GM12875 (cell line): Measurements from ENCODE around the gene NPTX2.

Experiments used
- H3K4me3 ChIP-seq: one replicate; pipeline ENCODE4 v1.5.1; 2011; ENCODE audit warnings: low read depth, low read length, control low read depth
- CTCF ChIP-seq: IDR thresholded peaks from 2 replicates; pipeline ENCODE4 v1.5.1; 2011; ENCODE audit warnings: low read depth, mild to moderate bottlenecking, control low read depth, inconsistent platforms, low read length, moderate library complexity, borderline replicate concordance; ENCODE audit not compliant: insufficient read depth

NPTX2 gene

GRCh38 chr7:98627413-98627790 lies 10.3 kb downstream of the NPTX2 start:
- H3K4me3 ChIP-seq = no peak overlapping the region
- no peak for TF ChIP-seq CTCF

GRCh38 chr7:98628418-98628817 lies 11.3 kb downstream of the NPTX2 start:
- no peak for TF ChIP-seq CTCF

GRCh38 chr7:98629001-98629431 lies 11.9 kb downstream of the NPTX2 start:
- H3K4me3 ChIP-seq = no peak overlapping the region

More at GRCh38 chr7:98628418-98628817, 11.3 kb downstream of the NPTX2 start:
- H3K4me3 ChIP-seq = no peak overlapping the region

GRCh38 chr7:98630149-98630548 lies 13.1 kb downstream of the NPTX2 start:
- H3K4me3 ChIP-seq = no peak overlapping the region
- TF ChIP-seq CTCF = no peak

More at GRCh38 chr7:98629001-98629431, 11.9 kb downstream of the NPTX2 start:
- TF ChIP-seq CTCF = no peak

GRCh38 chr7:98630770-98631169 lies 13.7 kb downstream of the NPTX2 start:
- H3K4me3 ChIP-seq = no peak overlapping the region
- TF ChIP-seq CTCF = no peak

GRCh38 chr7:98638853-98639252 lies 21.8 kb downstream of the NPTX2 start:
- H3K4me3 ChIP-seq = no peak overlapping the region
- no peak for TF ChIP-seq CTCF

GRCh38 chr7:98640375-98640774 lies 23.3 kb downstream of the NPTX2 start:
- H3K4me3 ChIP-seq = no peak overlapping the region
- TF ChIP-seq CTCF = no peak
